NT2/D1 (cell line): ENCODE results near the gene FRMD4A.

Experiments
- DNase-seq: peaks from one replicate; pipeline ENCODE4 v3.0.0-alpha.2; 2011; ENCODE audit warnings: low read depth, low spot score
- H3K27me3 ChIP-seq: 2 replicates; pipeline ENCODE4 v1.6.0; 2011; ENCODE audit warnings: mild to moderate bottlenecking; ENCODE audit not compliant: insufficient read length, insufficient read depth
- H3K36me3 ChIP-seq: 2 replicates; pipeline ENCODE4 v1.6.1; 2011; ENCODE audit warnings: mild to moderate bottlenecking, low read length, mixed read lengths; ENCODE audit not compliant: insufficient read depth, insufficient read length
- H3K4me1 ChIP-seq: 2 replicates; pipeline ENCODE4 v1.5.1; 2011; ENCODE audit not compliant: insufficient read depth, insufficient read length
- H3K4me3 ChIP-seq: 2 replicates; pipeline ENCODE4 v1.5.1; 2011; ENCODE audit warnings: low read depth; ENCODE audit not compliant: insufficient read length
- H3K9ac ChIP-seq: 2 replicates; pipeline ENCODE4 v1.6.0; 2011; ENCODE audit warnings: low read depth; ENCODE audit not compliant: insufficient read length
- H3K9me3 ChIP-seq: 2 replicates; pipeline ENCODE4 v1.5.1; 2011; ENCODE audit warnings: mild to moderate bottlenecking, low read length; ENCODE audit not compliant: insufficient read depth
- SUZ12 ChIP-seq: IDR thresholded peaks from 2 replicates; pipeline ENCODE4 v1.6.1; 2011; ENCODE audit not compliant: insufficient read length, insufficient read depth; ENCODE audit errors: extremely low read depth
- YY1 ChIP-seq: IDR thresholded peaks from 2 replicates; pipeline ENCODE4 v1.6.1; 2011; ENCODE audit not compliant: insufficient read length, insufficient read depth
- ZNF274 ChIP-seq: IDR thresholded peaks from 2 replicates; pipeline ENCODE4 v1.6.1; 2011; ENCODE audit warnings: mild to moderate bottlenecking, low read depth, low read length

FRMD4A gene

DNA sequence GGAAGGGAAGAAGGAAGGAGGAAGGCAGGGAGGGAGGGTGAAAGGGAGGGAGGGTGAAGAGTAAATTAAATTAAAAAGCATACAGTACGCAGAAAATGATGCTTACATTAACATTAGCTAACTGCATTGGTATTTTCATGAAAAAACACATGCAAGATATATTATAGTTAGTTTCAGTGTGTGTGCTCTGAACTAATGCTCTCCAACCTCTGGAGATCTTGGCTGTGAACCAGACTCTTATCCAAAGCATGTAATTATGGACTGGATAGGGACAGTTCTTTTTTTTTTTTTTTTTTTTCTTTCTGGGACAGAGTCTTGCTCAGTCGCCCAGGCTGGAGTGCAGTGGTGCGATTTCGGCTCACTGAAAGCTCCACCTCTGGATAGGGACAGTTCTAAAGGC, 357.0 kb downstream of the FRMD4A start:
- DNase-seq, result no peak
- Histone ChIP-seq H3K36me3 (no peaks in the 10 kb centered on the region), H3K27me3 (no peaks in the 10 kb centered on the region), H3K4me1 (peaks cover 5% of the 10 kb centered on the region), H3K9me3 (peaks cover 4% of the 10 kb centered on the region; the same call in 1 of the 2 replicates), H3K9ac (no peak overlapping the region), H3K4me3 (no peak overlapping the region)
- TF ChIP-seq YY1, result no peak
- no peak for TF ChIP-seq ZNF274
- TF ChIP-seq SUZ12, result no peak

DNA sequence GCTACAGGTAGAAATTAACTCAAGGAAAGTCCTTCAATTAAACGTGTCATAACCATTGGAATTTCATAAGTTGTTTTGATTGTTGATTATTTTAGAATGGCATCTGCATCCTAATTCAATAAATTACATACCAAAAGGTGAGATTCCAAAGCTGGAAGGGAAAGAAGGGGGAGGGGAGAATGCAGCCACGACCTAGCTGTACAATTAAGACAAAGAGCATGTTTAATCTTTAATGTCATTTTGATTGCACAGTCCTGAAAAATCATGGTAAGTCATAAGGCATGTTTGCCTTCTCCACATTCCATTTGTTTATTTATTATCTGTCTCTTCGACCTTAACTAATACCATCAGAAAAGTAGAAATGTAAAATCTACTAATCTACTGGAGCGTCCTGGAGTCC, 358.1 kb downstream of the FRMD4A start:
- no peak for DNase-seq
- Histone ChIP-seq H3K36me3 (no peaks in the 10 kb centered on the region), H3K27me3 (no peaks in the 10 kb centered on the region)

DNA sequence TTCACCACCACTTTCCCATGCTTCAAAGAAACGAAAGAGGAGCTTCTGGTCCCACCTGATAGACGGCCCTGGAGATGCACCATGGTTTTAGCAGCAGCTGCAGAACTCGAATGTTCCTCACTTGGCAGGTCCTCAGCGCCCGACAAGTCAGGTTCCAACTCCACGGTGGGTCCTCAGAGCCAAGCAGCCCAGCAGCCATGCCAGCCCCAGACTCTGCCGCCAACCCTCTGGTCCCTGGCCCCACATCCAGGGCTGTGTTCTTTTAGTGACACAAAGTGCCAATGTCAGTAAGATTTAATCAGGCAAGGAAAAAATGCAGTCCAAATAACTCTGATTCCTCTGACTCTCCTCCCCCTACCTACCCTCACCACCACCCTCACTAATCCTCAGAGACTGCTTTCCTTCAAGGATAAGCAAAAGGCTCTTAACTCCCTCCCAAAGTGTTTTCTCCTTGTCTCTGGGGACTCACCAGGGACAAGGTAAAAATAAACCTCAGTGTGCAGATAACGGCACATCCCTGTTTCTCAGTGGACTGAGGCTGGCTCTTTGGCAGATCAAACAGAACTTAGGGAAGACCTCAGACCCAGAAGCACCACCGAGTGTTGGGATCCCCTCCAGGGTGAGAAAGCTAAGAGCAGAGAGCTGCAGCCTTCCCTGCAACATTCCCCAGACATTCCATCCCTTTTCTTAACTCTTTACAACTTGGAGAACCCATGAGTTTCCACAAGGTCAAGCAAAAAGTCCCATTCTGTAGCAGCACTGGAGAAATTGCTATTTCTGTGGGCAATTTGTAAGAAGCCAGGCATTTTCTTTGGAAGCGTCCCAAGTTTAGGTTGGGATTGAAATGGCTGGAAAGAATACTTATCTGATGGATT, 358.9 kb downstream of the FRMD4A start:
- H3K9me3 ChIP-seq, result no peaks in the 10 kb centered on the region

More for the DNA sequence above, 358.1 kb downstream of the FRMD4A start:
- peaks cover 5% of the 10 kb centered on the region for H3K4me1 ChIP-seq
- H3K9me3 ChIP-seq, result no peaks in the 10 kb centered on the region
- H3K9ac ChIP-seq, result no peak overlapping the region
- no peak overlapping the region for H3K4me3 ChIP-seq
- no peak for TF ChIP-seq ZNF274
- TF ChIP-seq YY1, result no peak

DNA sequence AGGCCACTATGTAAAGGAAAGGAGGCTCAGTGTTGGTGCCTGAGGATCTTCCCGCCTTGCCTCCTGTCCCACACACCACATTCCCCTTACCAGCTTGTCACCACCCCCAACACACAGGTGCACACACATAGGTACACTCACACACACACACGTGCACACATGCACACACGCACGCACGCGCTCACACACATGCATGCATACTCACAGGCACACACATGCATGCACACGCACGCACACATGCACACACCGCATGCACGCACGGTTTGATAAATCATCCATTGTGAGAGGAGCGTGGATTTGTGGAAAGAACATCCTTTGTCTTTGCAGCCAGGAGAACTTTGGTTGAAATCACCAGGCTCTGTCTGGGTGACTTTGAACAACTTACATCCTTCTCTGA, 359.8 kb downstream of the FRMD4A start:
- H3K4me3 ChIP-seq, result no peak overlapping the region
- no peaks in the 10 kb centered on the region for H3K27me3 ChIP-seq
- no peaks in the 10 kb centered on the region for H3K36me3 ChIP-seq
- TF ChIP-seq ZNF274, result no peak
- no peak for TF ChIP-seq SUZ12
- TF ChIP-seq YY1, result no peak
- H3K9me3 ChIP-seq, result no peaks in the 10 kb centered on the region
- peaks cover 2% of the 10 kb centered on the region for H3K4me1 ChIP-seq
- no peak for DNase-seq
- H3K9ac ChIP-seq, result no peak overlapping the region

More for the DNA sequence above, 358.9 kb downstream of the FRMD4A start:
- no peak for DNase-seq
- Histone ChIP-seq H3K4me1 (peaks cover 5% of the 10 kb centered on the region), H3K4me3 (no peak overlapping the region), H3K36me3 (no peaks in the 10 kb centered on the region), H3K27me3 (no peaks in the 10 kb centered on the region), H3K9ac (no peak overlapping the region)
- TF ChIP-seq SUZ12, result no peak

DNA sequence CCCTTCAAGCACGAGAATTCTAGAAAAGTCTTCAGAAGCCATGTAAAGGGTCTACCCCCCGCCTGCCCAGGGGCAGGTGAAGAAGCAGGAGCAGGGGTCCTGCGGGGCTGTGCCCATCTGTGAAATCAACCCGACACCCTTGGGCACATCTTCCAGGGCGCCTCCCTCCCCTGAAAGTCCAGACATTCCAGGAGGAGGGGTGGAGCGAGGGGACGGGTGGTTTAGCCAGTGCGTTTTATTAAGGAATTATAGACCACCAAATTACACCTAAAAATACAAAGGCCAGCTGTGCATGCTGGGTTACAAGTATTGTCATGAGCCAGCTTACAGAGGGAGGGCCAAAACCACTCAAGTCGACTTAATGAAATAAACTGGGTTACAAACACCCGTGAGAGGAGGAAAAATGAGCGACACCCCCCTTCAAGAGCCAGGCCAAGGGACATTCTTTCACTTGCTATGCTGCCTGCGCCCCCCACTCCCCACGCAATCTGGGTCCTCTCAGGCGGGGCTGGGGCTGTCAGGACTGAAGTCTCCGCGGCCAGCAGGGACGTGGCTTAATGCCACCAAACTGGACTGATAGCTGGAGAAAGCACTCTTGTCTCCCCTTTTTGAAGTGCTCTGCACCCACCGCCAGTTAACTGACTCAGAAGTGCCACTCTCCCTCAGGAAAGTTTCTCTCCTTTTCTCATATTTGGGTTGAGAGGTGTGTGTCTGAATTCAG, 360.3 kb downstream of the FRMD4A start:
- Histone ChIP-seq H3K4me1 (peaks cover 2% of the 10 kb centered on the region), H3K27me3 (no peaks in the 10 kb centered on the region), H3K9me3 (no peaks in the 10 kb centered on the region), H3K4me3 (no peak overlapping the region), H3K9ac (no peak overlapping the region), H3K36me3 (no peaks in the 10 kb centered on the region)
- TF ChIP-seq ZNF274 (no peak), YY1 (no peak)
- DNase-seq, result no peak

DNA sequence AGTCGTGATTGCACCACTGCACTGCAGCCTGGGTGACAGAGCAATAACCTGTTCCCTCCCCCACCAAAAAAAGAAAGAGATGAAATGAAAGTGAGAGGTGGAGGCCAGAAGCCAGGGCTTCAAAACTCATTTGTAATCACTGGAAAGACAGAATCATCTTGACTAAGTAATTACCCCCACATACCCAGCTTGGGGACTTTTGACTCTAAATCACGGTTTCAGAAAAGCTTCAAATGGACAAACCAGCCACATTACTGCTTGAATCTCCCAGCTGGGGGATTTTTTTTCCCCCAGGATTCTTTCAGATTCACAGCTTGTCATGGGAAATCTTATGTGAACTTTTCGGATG, 361.0 kb downstream of the FRMD4A start:
- Histone ChIP-seq H3K27me3 (no peaks in the 10 kb centered on the region), H3K9ac (no peak overlapping the region), H3K4me1 (peaks cover 2% of the 10 kb centered on the region), H3K9me3 (no peaks in the 10 kb centered on the region), H3K4me3 (no peak overlapping the region), H3K36me3 (no peaks in the 10 kb centered on the region)
- no peak for TF ChIP-seq SUZ12
- no peak for DNase-seq

DNA sequence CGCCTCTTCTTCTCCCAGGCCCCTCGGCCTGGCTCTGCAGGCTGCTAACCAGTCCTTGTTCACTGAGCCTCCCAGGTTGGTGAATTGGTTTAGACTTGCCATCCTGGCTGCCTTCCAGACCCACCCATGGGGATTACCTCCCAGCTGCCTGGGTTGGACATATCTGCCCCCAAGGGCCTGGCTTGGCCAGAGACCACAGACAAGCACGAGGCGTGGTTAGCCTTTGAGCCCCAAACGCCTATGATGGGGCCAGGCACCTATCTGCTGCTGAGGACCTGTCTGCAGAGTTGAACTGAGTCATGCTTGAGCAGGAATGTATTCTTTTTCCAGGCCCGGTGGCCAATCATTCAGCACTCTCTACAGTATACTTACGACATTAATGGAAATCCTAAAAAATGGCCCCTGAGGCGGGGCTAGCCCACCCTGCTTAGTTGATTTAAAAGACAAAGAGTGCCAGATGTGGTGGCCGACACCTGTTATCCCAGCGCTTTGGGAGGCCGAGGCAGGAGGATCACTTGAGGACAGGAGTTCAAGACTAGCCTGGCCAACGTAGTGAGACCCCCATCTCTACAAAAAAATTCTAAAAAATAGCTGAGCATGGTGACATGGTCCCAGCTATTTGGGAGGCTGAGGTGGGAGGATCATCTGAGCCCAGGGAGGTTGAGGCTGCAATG, 361.5 kb downstream of the FRMD4A start:
- no peak for DNase-seq
- TF ChIP-seq SUZ12, result no peak
- TF ChIP-seq YY1, result no peak
- no peak for TF ChIP-seq ZNF274

More for the DNA sequence above, 361.5 kb downstream of the FRMD4A start:
- H3K27me3 ChIP-seq, result no peaks in the 10 kb centered on the region
- H3K36me3 ChIP-seq, result no peaks in the 10 kb centered on the region
- peaks cover 2% of the 10 kb centered on the region for H3K4me1 ChIP-seq
- H3K9me3 ChIP-seq, result no peaks in the 10 kb centered on the region
- H3K4me3 ChIP-seq, result no peak overlapping the region
- H3K9ac ChIP-seq, result no peak overlapping the region
